ENCODE results near the gene SUSD2. TPM values are rescaled to one million over a fixed set of nuclear protein-coding genes. Genes with fewer than 3 reads are reported as not detected.
A peak's percentile ranks its signal among the peaks of the same experiment; 100 is the strongest.
"Not testable (repeated sequence)": the region's sequence is repeated elsewhere in the genome, so short reads cannot be mapped to it uniquely, and the experiment has no call there.

The SUSD2 gene
- polyA plus RNA-seq, 2 of the 4 experiments (the other 2 are of a cell fraction): 12.7 to 51.9 TPM

GRCh38 chr22:24181996-24182899, 961 bp downstream of the SUSD2 start:
- peak in 1 of 2 experiments; percentile 20; a peak in 3 of 6 replicates for ATAC-seq
- Histone ChIP-seq H3K4me3 (peak overlapping the region; percentile 33; the same call in 2 of the 3 replicates), H3K27ac (peak overlapping the region; percentile 48 to 96; a peak in 4 of 6 replicates), H3K4me2 (peak overlapping the region; percentile 83), H3K9me3 (no peaks in the 10 kb centered on the region), H3K4me1 (peaks cover 18% of the 10 kb centered on the region)
- 95% methylated on average over 11 of the region's 20 CpGs for WGBS (ENCODE audit: missing lambda C conversion rate)
- no peak for TF ChIP-seq NPAS2 (CRISPR knock-in tag; IDR thresholded peaks at IDR 0.05; ENCODE audit: borderline replicate concordance)
- TF ChIP-seq, protein P1, sequence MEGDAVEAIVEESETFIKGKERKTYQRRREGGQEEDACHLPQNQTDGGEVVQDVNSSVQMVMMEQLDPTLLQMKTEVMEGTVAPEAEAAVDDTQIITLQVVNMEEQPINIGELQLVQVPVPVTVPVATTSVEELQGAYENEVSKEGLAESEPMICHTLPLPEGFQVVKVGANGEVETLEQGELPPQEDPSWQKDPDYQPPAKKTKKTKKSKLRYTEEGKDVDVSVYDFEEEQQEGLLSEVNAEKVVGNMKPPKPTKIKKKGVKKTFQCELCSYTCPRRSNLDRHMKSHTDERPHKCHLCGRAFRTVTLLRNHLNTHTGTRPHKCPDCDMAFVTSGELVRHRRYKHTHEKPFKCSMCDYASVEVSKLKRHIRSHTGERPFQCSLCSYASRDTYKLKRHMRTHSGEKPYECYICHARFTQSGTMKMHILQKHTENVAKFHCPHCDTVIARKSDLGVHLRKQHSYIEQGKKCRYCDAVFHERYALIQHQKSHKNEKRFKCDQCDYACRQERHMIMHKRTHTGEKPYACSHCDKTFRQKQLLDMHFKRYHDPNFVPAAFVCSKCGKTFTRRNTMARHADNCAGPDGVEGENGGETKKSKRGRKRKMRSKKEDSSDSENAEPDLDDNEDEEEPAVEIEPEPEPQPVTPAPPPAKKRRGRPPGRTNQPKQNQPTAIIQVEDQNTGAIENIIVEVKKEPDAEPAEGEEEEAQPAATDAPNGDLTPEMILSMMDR (IDR thresholded peaks at IDR 0.05): 0 out of 3 replicates have a peak, but pooled peaks have one; percentile 10
- TF ChIP-seq, protein P2, sequence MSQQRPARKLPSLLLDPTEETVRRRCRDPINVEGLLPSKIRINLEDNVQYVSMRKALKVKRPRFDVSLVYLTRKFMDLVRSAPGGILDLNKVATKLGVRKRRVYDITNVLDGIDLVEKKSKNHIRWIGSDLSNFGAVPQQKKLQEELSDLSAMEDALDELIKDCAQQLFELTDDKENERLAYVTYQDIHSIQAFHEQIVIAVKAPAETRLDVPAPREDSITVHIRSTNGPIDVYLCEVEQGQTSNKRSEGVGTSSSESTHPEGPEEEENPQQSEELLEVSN (IDR thresholded peaks at IDR 0.05; ENCODE audit: borderline replicate concordance, low read depth): no peak
- TF ChIP-seq, protein P3, sequence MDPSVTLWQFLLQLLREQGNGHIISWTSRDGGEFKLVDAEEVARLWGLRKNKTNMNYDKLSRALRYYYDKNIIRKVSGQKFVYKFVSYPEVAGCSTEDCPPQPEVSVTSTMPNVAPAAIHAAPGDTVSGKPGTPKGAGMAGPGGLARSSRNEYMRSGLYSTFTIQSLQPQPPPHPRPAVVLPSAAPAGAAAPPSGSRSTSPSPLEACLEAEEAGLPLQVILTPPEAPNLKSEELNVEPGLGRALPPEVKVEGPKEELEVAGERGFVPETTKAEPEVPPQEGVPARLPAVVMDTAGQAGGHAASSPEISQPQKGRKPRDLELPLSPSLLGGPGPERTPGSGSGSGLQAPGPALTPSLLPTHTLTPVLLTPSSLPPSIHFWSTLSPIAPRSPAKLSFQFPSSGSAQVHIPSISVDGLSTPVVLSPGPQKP (IDR thresholded peaks at IDR 0.05; ENCODE audit: low read depth, low read length): no peak
- POLR2A ChIA-PET: no interaction called here
- DNase-seq (ENCODE audit: low read depth in 1 of 2, low spot score in 1 of 2): no peak
- CTCF ChIA-PET: interaction anchor here (1.0 kb wide), 2 partner anchors 62 to 65 kb away, joined by 3 to 4 read pairs; no protein-coding TSS in a partner anchor
- FAIRE-seq: no peak

DNA sequence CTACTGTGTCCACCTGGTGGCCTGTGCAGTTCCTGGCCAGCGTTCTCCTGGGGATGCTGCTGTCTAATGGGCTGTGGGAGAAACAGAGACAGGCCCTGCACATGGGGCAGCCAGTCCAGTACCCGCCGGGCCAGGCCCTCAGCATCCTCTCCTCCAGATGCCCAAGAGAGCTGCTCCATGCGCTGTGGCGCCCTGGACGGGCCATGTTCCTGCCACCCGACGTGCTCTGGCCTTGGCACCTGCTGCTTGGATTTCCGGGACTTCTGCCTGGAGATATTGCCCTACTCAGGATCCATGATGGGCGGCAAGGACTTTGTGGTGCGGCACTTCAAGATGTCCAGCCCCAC, 1.6 kb downstream of the SUSD2 start:
- H3K4me3 ChIP-seq; H3K9me3 ChIP-seq; POLR2A ChIA-PET; DNase-seq (ENCODE audit: low read depth in 1 of 2, low spot score in 1 of 2); FAIRE-seq: not testable (repeated sequence)
- peak overlapping the region in 1 of 2 experiments; percentile 96; a peak in 3 of 6 replicates for H3K27ac ChIP-seq
- H3K4me2 ChIP-seq: peak overlapping the region; percentile 83; the same call in 1 of the 3 replicates
- ATAC-seq: peak in 1 of 2 experiments; percentile 27; a peak in 3 of 6 replicates
- CTCF ChIA-PET: interaction anchor here (1.0 kb wide), 2 partner anchors 63 to 64 kb away, joined by 3 to 4 read pairs; no protein-coding TSS in a partner anchor
- peaks cover 18% of the 10 kb centered on the region for H3K4me1 ChIP-seq
- WGBS (ENCODE audit: missing lambda C conversion rate): 95% methylated on average over 6 of the region's 11 CpGs

DNA sequence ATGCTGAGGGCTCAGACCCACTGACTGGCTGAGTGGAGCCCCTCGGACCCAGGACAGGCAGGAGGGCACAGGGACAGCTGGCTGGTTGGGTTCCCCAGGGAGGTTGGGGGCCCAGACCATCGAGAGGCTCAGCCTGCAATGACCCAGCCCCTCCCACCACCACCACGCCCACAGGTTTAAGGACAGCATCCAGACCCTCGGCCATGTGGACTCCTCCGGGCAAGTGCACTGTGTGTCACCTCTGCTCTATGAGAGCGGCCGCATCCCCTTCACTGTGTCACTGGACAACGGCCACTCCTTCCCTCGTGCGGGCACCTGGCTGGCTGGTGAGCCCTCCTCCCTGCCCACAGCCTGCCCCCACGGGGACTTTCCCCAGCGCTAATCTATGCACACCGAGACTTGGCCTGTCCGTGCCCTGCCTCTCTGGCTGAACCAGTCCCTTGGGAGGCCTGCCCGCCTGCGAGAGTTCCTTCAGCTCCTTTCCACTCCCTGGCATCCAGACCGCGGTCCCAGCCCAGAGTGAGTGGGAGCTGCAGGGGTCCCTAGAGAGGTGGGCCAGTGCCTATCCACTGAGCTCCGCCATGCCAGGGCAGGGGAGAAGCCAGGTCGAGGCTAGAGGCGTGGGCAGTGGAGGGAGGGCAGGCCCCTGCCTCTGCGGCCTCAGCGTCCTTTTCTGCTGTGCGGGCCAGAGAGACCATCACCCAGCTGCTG, 2.2 kb downstream of the SUSD2 start:
- ChIA-PET CTCF (interaction anchor here (0.6 to 1.9 kb wide), 6 partner anchors 8 to 87 kb away, joined by 3 to 9 read pairs (median 4); no protein-coding TSS in a partner anchor), POLR2A (no interaction called here)
- no peaks in the 10 kb centered on the region for H3K9me3 ChIP-seq
- FAIRE-seq (no peak), DNase-seq (ENCODE audit: low read depth in 1 of 2, low spot score in 1 of 2) (no peak), ATAC-seq (no peak)
- no peak overlapping the region for H3K4me2 ChIP-seq
- no peak for TF ChIP-seq PHF8 (IDR thresholded peaks at IDR 0.05; ENCODE audit: borderline replicate concordance, low read depth)
- no peak for TF ChIP-seq JUN (IDR thresholded peaks at IDR 0.05)
- TF ChIP-seq RARB (CRISPR knock-in tag; IDR thresholded peaks at IDR 0.05): no peak
- TF ChIP-seq EHF (CRISPR knock-in tag; IDR thresholded peaks at IDR 0.05): no peak
- TF ChIP-seq CEBPB (IDR thresholded peaks at IDR 0.05): no peak
- no peak for TF ChIP-seq EHMT2 (IDR thresholded peaks at IDR 0.05; ENCODE audit: low read depth)
- TF ChIP-seq RFX5 (IDR thresholded peaks at IDR 0.05): no peak
- TF ChIP-seq TFCP2L1 (CRISPR knock-in tag; IDR thresholded peaks at IDR 0.05): no peak
- TF ChIP-seq RNF2 (IDR thresholded peaks at IDR 0.05; ENCODE audit: borderline replicate concordance, low read depth): no peak
- TF ChIP-seq RAD21 (conservative IDR thresholded peaks at IDR 0.05 in 1 of 2, IDR thresholded peaks at IDR 0.05 in 1 of 2): no peak
- TF ChIP-seq BHLHE40 (IDR thresholded peaks at IDR 0.05; ENCODE audit: low read depth, low read length): no peak
- TF ChIP-seq HES2 (IDR thresholded peaks at IDR 0.05): no peak
- TF ChIP-seq KDM1A (IDR thresholded peaks at IDR 0.05; ENCODE audit: low read depth): no peak
- H3K27ac ChIP-seq: peak overlapping the region in 1 of 2 experiments; percentile 96; a peak in 3 of 6 replicates
- WGBS (ENCODE audit: missing lambda C conversion rate): 82% methylated on average over 11 of the region's 24 CpGs
- H3K4me3 ChIP-seq: no peak overlapping the region
- peaks cover 18% of the 10 kb centered on the region for H3K4me1 ChIP-seq

Data from A549 (cell line).